Kidney (tissue), 14 donors: ENCODE results near the gene MYL6B. TPM values are rescaled to one million over a fixed set of nuclear protein-coding genes. Genes with fewer than 3 reads are reported as not detected.

ENCODE experiments used
- DNase-seq, 5 donors: peaks; one replicate each; pipeline ENCODE4 v3.0.0-alpha.2; 2013 to 2020
- FAIRE-seq: peaks from 2 replicates; lab custom pipeline; 2012; peaks lifted over from hg19 to GRCh38; lab: Jason Lieb, UNC
- H3K27ac ChIP-seq, 2 donors: one replicate each; pipeline ENCODE4 v1.7.0; 2013; ENCODE audit warnings: low read depth in 2 of 2, low read length in 2 of 2, inconsistent platforms in 1 of 2
- H3K27me3 ChIP-seq: one replicate; pipeline ENCODE4 v1.7.1; 2013; ENCODE audit warnings: low read length, inconsistent platforms; ENCODE audit not compliant: control insufficient read depth, insufficient read depth
- H3K36me3 ChIP-seq, 3 donors: one replicate each; pipeline versions ENCODE4 v1.7.0 to v1.7.1; 2013; ENCODE audit warnings: low read length in 3 of 3, control low read depth in 1 of 3, inconsistent platforms in 1 of 3; ENCODE audit not compliant: insufficient read depth in 3 of 3, control insufficient read depth in 2 of 3
- H3K4me1 ChIP-seq, 3 donors: one replicate each; pipeline versions ENCODE4 v1.7.0 to v1.7.1; 2013; ENCODE audit warnings: low read length in 3 of 3, inconsistent platforms in 1 of 3, low read depth in 1 of 3; ENCODE audit not compliant: control insufficient read depth in 2 of 3, insufficient read depth in 2 of 3
- H3K4me3 ChIP-seq, 3 donors: one replicate each; pipeline versions ENCODE4 v1.7.0 to v1.8.1; 2013; ENCODE audit warnings: low read length in 3 of 3, control low read depth in 1 of 3, inconsistent platforms in 1 of 3
- H3K9ac ChIP-seq, 3 donors: one replicate each; pipeline versions ENCODE4 v1.7.0 to v1.7.1; 2013; ENCODE audit warnings: low read length in 3 of 3, control low read depth in 1 of 3, inconsistent platforms in 1 of 3
- H3K9me3 ChIP-seq, 3 donors: one replicate each; pipeline versions ENCODE4 v1.7.0 to v1.7.1; 2013; ENCODE audit warnings: low read length in 3 of 3, control low read depth in 1 of 3, inconsistent platforms in 1 of 3; ENCODE audit not compliant: control insufficient read depth in 2 of 3, insufficient read depth in 1 of 3
- intact Hi-C: fragments of 100-400 bp; cut with DNase I; formaldehyde crosslinking; loops from one replicate; pipeline ENCODE4 v1.11.1; 2022
- polyA plus RNA-seq: library from polyadenylated mRNA; stranded (reverse); fragments of 350-450 nt; fragmentation: Illumina TruSeq; extraction: RNeasy Lipid Tissue Mini Kit (QIAGEN cat#74804); gene quantifications from one replicate; pipeline ENCODE4 v1.2.3, GENCODE V29; 2014; ENCODE audit warnings: low read depth, low replicate concordance; ENCODE audit not compliant: insufficient read depth
- total RNA-seq: library from RNA; stranded (reverse); fragmentation: NEBNext Ultra II Directional; extraction: Animal tissue kit (Norgen Biotek cat#: 25700); gene quantifications from one replicate; pipeline ENCODE4 v1.2.1, GENCODE V29; 2021
- TF ChIP-seq, protein P1 (sequence below): IDR thresholded peaks from 3 replicates; pipeline ENCODE4 v1.5.1; 2012; ENCODE audit warnings: mild to moderate bottlenecking, moderate library complexity, borderline replicate concordance; ENCODE audit not compliant: insufficient read depth; ENCODE audit errors: extremely low read depth
- donor health status: control.
- donor health status: control.
- donor health status: control.
- donor health status: control.
- donor health status: control.
- donor health status: DM: yes; HTN: yes; CAD: no.
- donor health status: Normal renal cell carcinoma (clear cell type).

The MYL6B gene
- total and polyA plus RNA-seq, 2 donors from 2014 or later: 48.2 to 142 TPM

- Histone ChIP-seq H3K27me3 (no peaks in the 10 kb centered on the region), H3K4me3 (peak overlapping the region; percentile 70 to 79 (median 71)), H3K4me1 (peaks cover 2 to 33% (median 28%) of the 10 kb centered on the region in 3 donors), H3K9me3 (no peaks in the 10 kb centered on the region), H3K27ac (peak overlapping the region; percentile 86 to 90), H3K9ac (peak overlapping the region; percentile 52 to 75 (median 71)), H3K36me3 (peaks cover 7 to 29% (median 27%) of the 10 kb centered on the region in 3 donors)
- DNase-seq: peak; percentile 92 to 97 (median 93)
- intact Hi-C loops: no loop called here
- TF ChIP-seq, protein P1, sequence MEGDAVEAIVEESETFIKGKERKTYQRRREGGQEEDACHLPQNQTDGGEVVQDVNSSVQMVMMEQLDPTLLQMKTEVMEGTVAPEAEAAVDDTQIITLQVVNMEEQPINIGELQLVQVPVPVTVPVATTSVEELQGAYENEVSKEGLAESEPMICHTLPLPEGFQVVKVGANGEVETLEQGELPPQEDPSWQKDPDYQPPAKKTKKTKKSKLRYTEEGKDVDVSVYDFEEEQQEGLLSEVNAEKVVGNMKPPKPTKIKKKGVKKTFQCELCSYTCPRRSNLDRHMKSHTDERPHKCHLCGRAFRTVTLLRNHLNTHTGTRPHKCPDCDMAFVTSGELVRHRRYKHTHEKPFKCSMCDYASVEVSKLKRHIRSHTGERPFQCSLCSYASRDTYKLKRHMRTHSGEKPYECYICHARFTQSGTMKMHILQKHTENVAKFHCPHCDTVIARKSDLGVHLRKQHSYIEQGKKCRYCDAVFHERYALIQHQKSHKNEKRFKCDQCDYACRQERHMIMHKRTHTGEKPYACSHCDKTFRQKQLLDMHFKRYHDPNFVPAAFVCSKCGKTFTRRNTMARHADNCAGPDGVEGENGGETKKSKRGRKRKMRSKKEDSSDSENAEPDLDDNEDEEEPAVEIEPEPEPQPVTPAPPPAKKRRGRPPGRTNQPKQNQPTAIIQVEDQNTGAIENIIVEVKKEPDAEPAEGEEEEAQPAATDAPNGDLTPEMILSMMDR: peak; percentile 49
- FAIRE-seq: no peak
Measured at GRCh38 chr12:56157201-56158028, 5.0 kb downstream of the MYL6B start.

DNA sequence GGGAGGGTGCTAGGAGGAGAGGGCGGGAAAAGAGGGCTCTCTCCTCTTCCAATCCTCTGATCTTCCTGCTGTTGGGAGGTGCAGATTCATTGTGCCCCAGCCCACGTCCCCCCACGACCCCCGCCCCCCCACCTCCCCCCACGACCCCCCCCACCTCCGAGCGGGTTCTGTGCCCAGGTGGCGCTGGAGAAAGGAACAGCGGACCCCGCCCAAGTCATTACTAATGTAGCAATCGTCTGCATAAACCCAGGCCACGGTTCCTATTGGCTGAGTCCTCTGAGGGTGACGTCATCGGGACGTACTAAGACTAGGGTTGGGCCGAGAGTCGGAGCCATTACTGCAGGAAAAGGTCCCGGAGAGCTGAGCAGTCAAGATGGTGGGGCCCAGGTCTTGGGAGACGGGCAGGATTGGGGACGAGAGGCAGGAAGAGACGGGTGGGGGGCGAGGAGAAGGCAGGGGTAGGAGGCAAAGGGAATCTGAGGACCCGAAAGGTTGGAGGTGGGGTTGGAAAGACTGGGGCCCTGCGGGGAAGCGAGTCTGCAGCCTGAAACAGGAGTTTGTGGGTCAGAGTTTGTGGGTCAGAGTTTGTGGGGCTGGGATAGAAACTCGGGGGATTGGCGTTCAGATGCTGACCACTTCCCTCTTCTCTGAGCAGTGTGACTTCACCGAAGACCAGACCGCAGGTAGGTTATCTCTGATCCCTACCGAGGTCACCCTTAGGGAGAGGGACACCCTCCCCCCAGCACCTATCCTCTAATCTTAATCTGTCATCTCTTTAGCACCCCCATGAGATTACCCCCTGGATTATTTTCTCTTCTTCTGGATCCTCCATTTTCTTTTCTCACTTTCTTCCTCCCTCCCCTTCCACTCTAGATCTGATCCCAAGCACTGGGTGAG lies 5.9 kb downstream of the MYL6B start, which contains the start of gene MYL6:
MYL6 (plus strand) TSS at position 331 of the 897 bp plus-strand sequence; CDS start at position 374, 43 bp downstream.
- Histone ChIP-seq H3K9me3 (no peaks in the 10 kb centered on the region), H3K4me3 (peak within 1 kb of the TSS; percentile 95 to 100 (median 98)), H3K27ac (peak within 1 kb of the TSS; percentile 98 to 100), H3K36me3 (peaks cover 8 to 38% (median 31%) of the 10 kb centered on the region in 3 donors), H3K27me3 (no peaks in the 10 kb centered on the region), H3K9ac (peak within 1 kb of the TSS; percentile 90 to 100 (median 99)), H3K4me1 (peaks cover 2 to 29% (median 23%) of the 10 kb centered on the region in 3 donors)
- TF ChIP-seq, protein P1: peak; percentile 3
- intact Hi-C loops: no loop called here
- peak; percentile 11 for FAIRE-seq
- DNase-seq: peak; percentile 97 to 99 (median 98)

DNA sequence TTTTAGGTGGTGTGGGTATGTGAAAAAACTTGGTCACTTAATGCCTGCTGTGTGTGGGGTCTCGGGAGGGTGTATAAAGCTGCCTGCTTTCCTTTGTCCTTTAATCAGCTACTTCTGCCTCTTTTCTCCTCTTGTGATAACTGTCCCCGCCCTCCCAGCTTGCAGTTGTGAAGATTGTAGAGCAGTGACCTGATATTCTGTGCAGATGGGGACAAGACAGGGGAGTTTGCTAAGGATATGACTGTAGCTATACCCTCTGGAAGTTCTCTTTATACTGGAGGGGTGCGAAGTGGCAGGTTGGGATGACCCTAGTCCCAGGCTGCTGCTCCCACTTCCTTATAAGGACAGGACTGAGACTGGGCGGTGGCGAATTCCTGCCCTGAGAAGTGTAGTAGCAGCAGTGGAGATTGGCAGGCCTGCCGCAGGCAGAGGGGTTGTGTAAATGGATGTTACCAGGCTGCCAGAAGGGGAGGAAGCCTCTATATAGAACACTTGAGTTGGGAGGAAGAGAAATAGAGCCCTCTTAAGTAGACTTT lies 6.6 kb downstream of the MYL6B start:
- Histone ChIP-seq H3K4me1 (peaks cover 2 to 25% (median 23%) of the 10 kb centered on the region in 3 donors), H3K27ac (peak overlapping the region; percentile 98 to 100), H3K9me3 (no peaks in the 10 kb centered on the region), H3K4me3 (peak overlapping the region; percentile 95 to 100 (median 98)), H3K9ac (peak overlapping the region; percentile 90 to 100 (median 99)), H3K27me3 (no peaks in the 10 kb centered on the region), H3K36me3 (peaks cover 9 to 43% (median 33%) of the 10 kb centered on the region in 3 donors)
- intact Hi-C loops: no loop called here
- FAIRE-seq: no peak
- TF ChIP-seq, protein P1: no peak
- peak; percentile 64 to 95 (median 80) for DNase-seq
